RWPE2 (cell line): ENCODE measurements around the gene FLVCR1.
"Not testable (repeated sequence)": the region's sequence is repeated elsewhere in the genome, so short reads cannot be mapped to it uniquely, and the experiment has no call there.

Source experiments
- ATAC-seq: fragments of 200-7000 bp; cut with Tn5 transposase; 3 replicates; pipeline ENCODE4 v1.9.1; 2021; ENCODE audit warnings: low read depth
- DNase-seq: peaks from one replicate; pipeline ENCODE4 v3.0.0-alpha.2; 2020; ENCODE audit warnings: low spot score
- H3K27ac ChIP-seq: fragments of 450-650 bp; 2 replicates; pipeline ENCODE4 v1.5.1; 2017; ENCODE audit warnings: mild to moderate bottlenecking; ENCODE audit not compliant: poor library complexity, severe bottlenecking
- H3K27me3 ChIP-seq: fragments of 250-450 bp; sonication (Bioruptor Pico); 2 replicates; pipeline ENCODE4 v1.5.1; 2021; ENCODE audit warnings: mild to moderate bottlenecking, moderate library complexity; ENCODE audit not compliant: insufficient read depth, poor library complexity, severe bottlenecking
- H3K36me3 ChIP-seq: fragments of 250-450 bp; sonication (Bioruptor Pico); 2 replicates; pipeline ENCODE4 v1.5.1; 2020; ENCODE audit warnings: low read depth, mild to moderate bottlenecking, moderate library complexity
- H3K4me1 ChIP-seq: fragments of 250-450 bp; sonication (Bioruptor Pico); 2 replicates; pipeline ENCODE4 v1.5.1; 2021; ENCODE audit warnings: mild to moderate bottlenecking, moderate library complexity; ENCODE audit not compliant: insufficient read depth, poor library complexity, severe bottlenecking
- H3K4me3 ChIP-seq: fragments of 250-450 bp; sonication (Bioruptor Pico); 2 replicates; pipeline ENCODE4 v1.5.1; 2021; ENCODE audit warnings: mild to moderate bottlenecking, moderate library complexity; ENCODE audit not compliant: severe bottlenecking
- H3K9me3 ChIP-seq: fragments of 250-450 bp; sonication (Bioruptor Pico); 2 replicates; pipeline ENCODE4 v1.5.1; 2021; ENCODE audit warnings: mild to moderate bottlenecking, moderate library complexity; ENCODE audit not compliant: severe bottlenecking
- CTCF ChIP-seq: fragments of 450-650 bp; IDR thresholded peaks from one replicate; pipeline ENCODE4 v1.5.1; 2017; ENCODE audit warnings: mild to moderate bottlenecking, moderate library complexity; ENCODE audit not compliant: poor library complexity, severe bottlenecking

The FLVCR1 gene

GRCh38 chr1:212860713-212861581, 2.9 kb downstream of the FLVCR1 start:
- ATAC-seq (no peak), DNase-seq (no peak)
- no peak overlapping the region for H3K27ac ChIP-seq
- H3K36me3 ChIP-seq, result peaks cover 10% of the 10 kb centered on the region
- H3K9me3 ChIP-seq, result no peaks in the 10 kb centered on the region
- no peaks in the 10 kb centered on the region for H3K27me3 ChIP-seq
- H3K4me3 ChIP-seq, result no peak overlapping the region
- TF ChIP-seq CTCF, result no peak
- no peaks in the 10 kb centered on the region for H3K4me1 ChIP-seq

GRCh38 chr1:212862111-212862690, 4.1 kb downstream of the FLVCR1 start:
- no peaks in the 10 kb centered on the region for H3K4me1 ChIP-seq
- no peak overlapping the region for H3K27ac ChIP-seq
- no peaks in the 10 kb centered on the region for H3K9me3 ChIP-seq
- no peak for TF ChIP-seq CTCF
- no peak overlapping the region for H3K4me3 ChIP-seq
- peaks cover 13% of the 10 kb centered on the region for H3K36me3 ChIP-seq
- ATAC-seq (no peak), DNase-seq (no peak)
- no peaks in the 10 kb centered on the region for H3K27me3 ChIP-seq

GRCh38 chr1:212863345-212863744, 5.3 kb downstream of the FLVCR1 start:
- H3K36me3 ChIP-seq, result peaks cover 17% of the 10 kb centered on the region
- ATAC-seq, result not testable (repeated sequence)

GRCh38 chr1:212864201-212864600, 6.1 kb downstream of the FLVCR1 start:
- Histone ChIP-seq H3K4me1 (no peaks in the 10 kb centered on the region), H3K4me3 (no peak overlapping the region), H3K27ac (no peak overlapping the region), H3K27me3 (no peaks in the 10 kb centered on the region), H3K36me3 (peaks cover 17% of the 10 kb centered on the region), H3K9me3 (no peaks in the 10 kb centered on the region)
- ATAC-seq, result no peak
- no peak for TF ChIP-seq CTCF
- no peak for DNase-seq

More at GRCh38 chr1:212863345-212863744, 5.3 kb downstream of the FLVCR1 start:
- not testable (repeated sequence) for DNase-seq, H3K4me1 ChIP-seq, H3K4me3 ChIP-seq, H3K27me3 ChIP-seq, H3K9me3 ChIP-seq, H3K27ac ChIP-seq

- TF ChIP-seq CTCF, result no peak
- Histone ChIP-seq H3K27ac (no peak overlapping the region), H3K4me1 (no peaks in the 10 kb centered on the region), H3K4me3 (no peak overlapping the region), H3K9me3 (no peaks in the 10 kb centered on the region), H3K36me3 (peaks cover 8% of the 10 kb centered on the region), H3K27me3 (no peaks in the 10 kb centered on the region)
- DNase-seq (no peak), ATAC-seq (no peak)
Observed at GRCh38 chr1:212867192-212867591, 9.1 kb downstream of the FLVCR1 start.
